Muscle of leg (tissue), 11 donors: ENCODE measurements around the gene BFSP1. TPM values are rescaled to one million over a fixed set of nuclear protein-coding genes. Genes with fewer than 3 reads are reported as not detected.
A peak's percentile ranks its signal among the peaks of the same experiment; 100 is the strongest.

Experiments
- DNase-seq: peaks from one replicate; pipeline ENCODE4 v3.0.0; 2013
- H3K27ac ChIP-seq: one replicate; pipeline ENCODE4 v1.5.1; 2013; ENCODE audit warnings: mild to moderate bottlenecking, low read length, control low read depth
- H3K27me3 ChIP-seq: one replicate; pipeline ENCODE4 v1.6.1; 2013; ENCODE audit warnings: low read length; ENCODE audit not compliant: control insufficient read depth, insufficient read depth
- H3K36me3 ChIP-seq: one replicate; pipeline ENCODE4 v1.6.1; 2013; ENCODE audit warnings: low read length; ENCODE audit not compliant: control insufficient read depth, insufficient read depth
- H3K4me1 ChIP-seq: one replicate; pipeline ENCODE4 v1.6.1; 2013; ENCODE audit warnings: low read length; ENCODE audit not compliant: control insufficient read depth, insufficient read depth
- H3K4me3 ChIP-seq: one replicate; pipeline ENCODE4 v1.5.1; 2013; ENCODE audit warnings: low read length, control low read depth
- H3K9me3 ChIP-seq: replicated peaks from 2 replicates; pipeline ENCODE4 v1.6.1; 2013; ENCODE audit warnings: low read depth, low read length; ENCODE audit not compliant: control insufficient read depth
- whole genome bisulfite sequencing: methylation state at CpG from one replicate; pipeline ENCODE4 v1.1.5; 2013; ENCODE audit warnings: missing lambda C conversion rate; ENCODE audit not compliant: insufficient coverage; 5-methylcytosine and 5-hydroxymethylcytosine counted together
- polyA plus RNA-seq, 8 donors: library from polyadenylated mRNA; unstranded; fragments of 120-200 nt; gene quantifications; one replicate each; pipeline versions ENCODE4 v1.2.1 to v1.2.3, GENCODE V29; 2013; ENCODE audit warnings: inconsistent platforms in 1 of 8, low replicate concordance in 1 of 8; ENCODE audit not compliant: insufficient read length in 8 of 8, insufficient read depth in 1 of 8
- total RNA-seq: library from RNA; stranded (reverse); fragments of 120-200 nt; gene quantifications from one replicate; pipeline ENCODE4 v1.2.4, GENCODE V29; 2013

BFSP1 gene
- total and polyA plus RNA-seq, 9 donors: 2.3 to 4.3 (median 2.8) TPM

- no peak overlapping the region for H3K4me3 ChIP-seq
- H3K27me3 ChIP-seq: no peaks in the 10 kb centered on the region
- WGBS: 25% methylated on average over 3 of the region's 7 CpGs
- H3K9me3 ChIP-seq: no peaks in the 10 kb centered on the region
- peak; percentile 97 for DNase-seq
- H3K4me1 ChIP-seq: peaks cover 16% of the 10 kb centered on the region
- no peaks in the 10 kb centered on the region for H3K36me3 ChIP-seq
- H3K27ac ChIP-seq: peak overlapping the region; percentile 97
Observed at GRCh38 chr20:17558154-17558940, 27.2 kb upstream of the BFSP1 start.

- Histone ChIP-seq H3K36me3 (no peaks in the 10 kb centered on the region), H3K9me3 (no peaks in the 10 kb centered on the region), H3K4me3 (no peak overlapping the region), H3K27ac (peak overlapping the region; percentile 97), H3K27me3 (no peaks in the 10 kb centered on the region), H3K4me1 (peaks cover 13% of the 10 kb centered on the region)
- peak; percentile 63 for DNase-seq
- WGBS: no CpG with 5 or more reads among the region's 3 CpGs
Observed at GRCh38 chr20:17557675-17558006, 26.5 kb upstream of the BFSP1 start.

GRCh38 chr20:17556837-17557674 is 25.9 kb upstream of the BFSP1 start:
- no peaks in the 10 kb centered on the region for H3K27me3 ChIP-seq
- peak; percentile 82 for DNase-seq
- H3K4me3 ChIP-seq: no peak overlapping the region
- H3K27ac ChIP-seq: peak overlapping the region; percentile 97
- peaks cover 13% of the 10 kb centered on the region for H3K4me1 ChIP-seq
- 38% methylated on average over 8 of the region's 11 CpGs for WGBS
- H3K9me3 ChIP-seq: no peaks in the 10 kb centered on the region
- H3K36me3 ChIP-seq: no peaks in the 10 kb centered on the region

- H3K27me3 ChIP-seq: no peaks in the 10 kb centered on the region
- no peak overlapping the region for H3K4me3 ChIP-seq
- no peak overlapping the region for H3K27ac ChIP-seq
- peaks cover 13% of the 10 kb centered on the region for H3K4me1 ChIP-seq
- no peaks in the 10 kb centered on the region for H3K9me3 ChIP-seq
- WGBS: 89% methylated on average over 1 of the region's 3 CpGs
- no peak for DNase-seq
- no peaks in the 10 kb centered on the region for H3K36me3 ChIP-seq
Observed at GRCh38 chr20:17555106-17555505, 23.9 kb upstream of the BFSP1 start.

- Histone ChIP-seq H3K27me3 (no peaks in the 10 kb centered on the region), H3K27ac (no peak overlapping the region), H3K4me3 (no peak overlapping the region), H3K9me3 (no peaks in the 10 kb centered on the region), H3K36me3 (no peaks in the 10 kb centered on the region), H3K4me1 (peaks cover 1% of the 10 kb centered on the region)
- DNase-seq: no peak
- WGBS: 42% methylated on average over 2 of the region's 4 CpGs
Observed at GRCh38 chr20:17549131-17549530, 18.0 kb upstream of the BFSP1 start.

- no peak overlapping the region for H3K27ac ChIP-seq
- H3K36me3 ChIP-seq: no peaks in the 10 kb centered on the region
- 50% methylated on average over 2 of the region's 4 CpGs for WGBS
- H3K27me3 ChIP-seq: no peaks in the 10 kb centered on the region
- H3K9me3 ChIP-seq: no peaks in the 10 kb centered on the region
- H3K4me1 ChIP-seq: peaks cover 6% of the 10 kb centered on the region
- no peak overlapping the region for H3K4me3 ChIP-seq
- DNase-seq: no peak
Observed at GRCh38 chr20:17545127-17545526, 13.9 kb upstream of the BFSP1 start.

- no peaks in the 10 kb centered on the region for H3K9me3 ChIP-seq
- peak; percentile 83 for DNase-seq
- peaks cover 6% of the 10 kb centered on the region for H3K4me1 ChIP-seq
- peak overlapping the region; percentile 84 for H3K27ac ChIP-seq
- no peaks in the 10 kb centered on the region for H3K36me3 ChIP-seq
- H3K27me3 ChIP-seq: no peaks in the 10 kb centered on the region
- H3K4me3 ChIP-seq: no peak overlapping the region
- WGBS: 30% methylated on average over 2 of the region's 5 CpGs
Observed at GRCh38 chr20:17543531-17544131, 12.5 kb upstream of the BFSP1 start.

GRCh38 chr20:17542993-17543412 is 11.8 kb upstream of the BFSP1 start:
- peak; percentile 91 for DNase-seq
- no peak overlapping the region for H3K4me3 ChIP-seq
- WGBS: 0% methylated on average over 1 of the region's 4 CpGs

GRCh38 chr20:17542481-17542880 is 11.3 kb upstream of the BFSP1 start:
- no peaks in the 10 kb centered on the region for H3K27me3 ChIP-seq
- peak overlapping the region; percentile 84 for H3K27ac ChIP-seq
- peaks cover 6% of the 10 kb centered on the region for H3K4me1 ChIP-seq
- WGBS: no CpG with 5 or more reads among the region's 1 CpG
- no peak overlapping the region for H3K4me3 ChIP-seq
- H3K36me3 ChIP-seq: no peaks in the 10 kb centered on the region
- H3K9me3 ChIP-seq: no peaks in the 10 kb centered on the region
- no peak for DNase-seq

More at GRCh38 chr20:17542993-17543412, 11.8 kb upstream of the BFSP1 start:
- Histone ChIP-seq H3K27ac (peak overlapping the region; percentile 84), H3K4me1 (peaks cover 6% of the 10 kb centered on the region), H3K27me3 (no peaks in the 10 kb centered on the region), H3K36me3 (no peaks in the 10 kb centered on the region), H3K9me3 (no peaks in the 10 kb centered on the region)

GRCh38 chr20:17541996-17542395 is 10.8 kb upstream of the BFSP1 start:
- 100% methylated on average over 2 of the region's 5 CpGs for WGBS
- no peak overlapping the region for H3K27ac ChIP-seq
- no peaks in the 10 kb centered on the region for H3K9me3 ChIP-seq
- DNase-seq: no peak
- no peaks in the 10 kb centered on the region for H3K27me3 ChIP-seq
- H3K36me3 ChIP-seq: no peaks in the 10 kb centered on the region
- peaks cover 9% of the 10 kb centered on the region for H3K4me1 ChIP-seq
- no peak overlapping the region for H3K4me3 ChIP-seq
